Activated CD4-positive, alpha-beta T cell treated with anti-CD3 and anti-CD28 coated beads, Interleukin-2, amount 50 U/mL, for 16 hours (primary cell): ENCODE results near the gene SPACA5B.
"Not testable (repeated sequence)": the region's sequence is repeated elsewhere in the genome, so short reads cannot be mapped to it uniquely, and the experiment has no call there.

Experiments
- DNase-seq: peaks from one replicate; pipeline ENCODE4 v3.0.0-alpha.2; 2020

The SPACA5B gene

GRCh38 chrX:48130326-48130725, at the start of gene SPACA5B:
TSS of gene SPACA5B (plus strand) at chrX:48130626. CDS start at chrX:48130688, 62 bp downstream.
- not testable (repeated sequence) for DNase-seq

GRCh38 chrX:48083212-48083611, 47.2 kb upstream of the SPACA5B start:
- peak; percentile 37 for DNase-seq

DNA sequence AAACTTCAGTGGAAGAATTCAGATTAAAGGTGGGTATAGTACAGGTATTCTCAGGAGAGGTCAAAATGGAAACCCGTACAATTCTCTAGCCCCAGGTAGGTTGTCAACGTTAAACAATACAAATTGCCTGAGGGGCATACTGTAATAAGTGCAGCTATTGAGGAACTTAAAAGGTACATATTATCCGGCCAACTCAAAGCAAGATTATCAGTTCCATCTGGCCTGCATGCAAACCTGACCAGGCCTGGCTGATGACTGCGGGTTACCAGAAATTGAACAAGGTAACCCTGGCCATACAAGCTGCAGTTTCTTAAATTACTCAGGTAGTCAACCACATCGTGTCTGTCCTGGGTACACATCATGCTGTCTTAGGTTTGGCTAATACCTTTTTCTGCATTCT, 46.7 kb upstream of the SPACA5B start:
- DNase-seq: no peak

DNA sequence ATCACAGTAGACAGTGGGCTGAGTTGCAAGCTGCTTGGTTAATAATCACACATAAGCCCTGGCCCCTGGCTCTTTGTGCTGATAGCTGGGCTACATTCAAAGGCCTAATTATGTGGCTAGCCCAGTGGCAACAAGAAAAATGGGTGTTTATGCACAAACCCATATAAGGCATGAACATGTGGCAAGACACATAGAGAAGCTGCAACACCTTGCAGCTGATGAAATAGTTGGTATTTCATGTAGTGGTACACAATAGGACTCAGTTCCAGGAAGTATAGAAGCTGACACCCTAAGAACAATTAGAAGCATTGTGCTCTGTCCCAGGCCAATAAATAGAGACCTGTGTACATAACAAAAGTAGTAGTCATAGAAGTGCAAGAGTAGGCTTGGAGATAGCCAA, 44.3 kb upstream of the SPACA5B start:
- no peak for DNase-seq

DNA sequence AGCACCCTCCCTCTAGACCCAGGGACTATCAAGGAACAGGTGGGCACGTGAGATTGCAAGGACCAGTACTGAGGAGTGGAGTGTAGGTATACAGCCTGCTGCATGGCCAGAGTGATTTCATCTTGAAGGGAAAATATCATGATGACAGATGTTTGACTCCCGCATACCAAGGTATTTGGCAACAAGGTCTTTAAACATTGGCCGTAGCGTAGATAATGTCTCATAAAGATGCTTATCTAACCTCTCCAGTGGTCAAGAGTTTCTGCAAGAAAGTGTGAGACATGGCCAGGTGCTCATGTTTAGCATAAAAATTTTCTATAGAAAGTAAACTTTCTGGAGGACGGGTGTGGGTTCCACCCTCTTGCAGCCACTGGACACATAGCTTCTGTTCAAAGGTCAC, 40.3 kb upstream of the SPACA5B start:
- no peak for DNase-seq

- not testable (repeated sequence) for DNase-seq
Observed at GRCh38 chrX:48092558-48092957, 37.9 kb upstream of the SPACA5B start.

DNA sequence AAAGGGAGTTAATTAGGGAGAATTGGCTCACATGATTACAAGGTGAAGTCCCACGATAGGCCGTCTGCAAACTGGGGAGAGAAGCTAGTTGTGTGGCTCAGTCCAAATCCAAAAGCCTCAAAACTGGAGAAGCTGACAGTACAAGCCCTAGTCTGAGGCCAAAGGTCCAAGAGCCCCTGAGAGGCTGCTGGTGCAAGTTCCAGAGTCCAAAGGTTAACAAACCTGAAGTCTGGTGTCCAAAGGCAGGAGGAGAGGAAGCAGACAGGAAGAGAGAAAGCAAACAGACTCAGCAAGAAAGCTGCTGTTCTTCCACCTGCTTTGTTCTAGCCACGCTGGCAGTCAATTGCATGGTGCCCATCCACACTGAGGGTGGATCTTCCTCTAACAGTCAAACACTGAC, 29.0 kb upstream of the SPACA5B start:
- DNase-seq: no peak

GRCh38 chrX:48102874-48103374, 27.5 kb upstream of the SPACA5B start:
- DNase-seq: no peak

DNA sequence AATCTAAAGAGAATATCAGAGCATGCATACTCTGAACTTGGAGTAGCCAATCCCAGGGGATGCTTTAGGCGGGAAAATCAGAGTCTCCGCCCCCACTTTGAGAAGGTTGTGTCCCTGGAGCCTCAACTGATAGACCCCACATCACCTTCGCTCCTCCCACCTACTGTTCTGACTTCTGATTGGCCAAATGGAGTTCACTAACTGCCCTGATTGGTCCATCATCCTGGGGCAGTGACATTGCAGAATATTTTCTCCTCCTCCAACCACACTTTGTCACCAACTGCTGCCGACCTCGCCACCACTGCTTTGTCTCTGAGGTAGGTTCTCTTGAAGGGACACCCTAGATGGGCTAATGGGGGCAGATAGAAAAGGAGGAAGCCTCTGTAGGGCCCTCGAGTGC, 22.7 kb upstream of the SPACA5B start:
- DNase-seq: no peak

DNA sequence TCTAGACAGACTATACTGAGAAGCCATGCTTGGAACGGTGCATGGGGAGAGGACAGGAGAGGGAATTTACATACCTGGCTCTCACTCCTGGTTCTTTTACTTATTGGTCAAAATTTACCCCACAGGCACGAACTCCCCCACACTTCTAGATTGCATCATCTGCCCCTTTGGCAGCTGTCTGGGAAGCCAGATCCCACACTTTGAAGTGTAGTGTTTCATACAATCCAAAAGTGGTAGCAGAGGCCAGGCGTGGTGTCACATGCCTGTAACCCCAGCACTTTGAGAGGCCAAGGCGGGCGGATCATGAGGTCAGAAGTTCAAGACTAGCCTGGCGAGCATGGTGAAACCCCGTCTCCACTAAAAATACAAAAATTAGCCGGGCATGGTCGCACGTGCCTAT, 5.1 kb upstream of the SPACA5B start:
- DNase-seq: not testable (repeated sequence)

- not testable (repeated sequence) for DNase-seq
Observed at GRCh38 chrX:48132308-48132844, 1.9 kb downstream of the SPACA5B start.

DNA sequence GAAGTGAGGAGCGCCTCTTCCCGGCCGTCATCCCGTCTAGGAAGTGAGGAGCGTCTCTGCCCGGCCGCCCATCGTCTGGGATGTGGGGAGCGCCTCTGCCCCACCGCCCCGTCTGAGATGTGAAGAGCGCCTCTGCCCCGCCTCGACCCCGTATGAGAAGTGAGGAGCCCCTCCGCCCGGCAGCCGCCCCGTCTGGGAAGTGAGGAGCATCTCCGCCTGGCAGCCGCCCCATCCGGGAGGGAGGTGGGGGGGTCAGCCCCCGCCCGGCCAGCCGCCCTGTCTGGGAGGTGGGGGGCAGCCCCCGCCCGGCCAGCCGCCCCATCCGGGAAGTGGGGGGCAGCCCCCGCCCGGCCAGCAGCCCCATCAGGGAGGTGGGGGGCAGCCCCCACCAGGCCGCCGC, 8.7 kb downstream of the SPACA5B start:
- DNase-seq: not testable (repeated sequence)

DNA sequence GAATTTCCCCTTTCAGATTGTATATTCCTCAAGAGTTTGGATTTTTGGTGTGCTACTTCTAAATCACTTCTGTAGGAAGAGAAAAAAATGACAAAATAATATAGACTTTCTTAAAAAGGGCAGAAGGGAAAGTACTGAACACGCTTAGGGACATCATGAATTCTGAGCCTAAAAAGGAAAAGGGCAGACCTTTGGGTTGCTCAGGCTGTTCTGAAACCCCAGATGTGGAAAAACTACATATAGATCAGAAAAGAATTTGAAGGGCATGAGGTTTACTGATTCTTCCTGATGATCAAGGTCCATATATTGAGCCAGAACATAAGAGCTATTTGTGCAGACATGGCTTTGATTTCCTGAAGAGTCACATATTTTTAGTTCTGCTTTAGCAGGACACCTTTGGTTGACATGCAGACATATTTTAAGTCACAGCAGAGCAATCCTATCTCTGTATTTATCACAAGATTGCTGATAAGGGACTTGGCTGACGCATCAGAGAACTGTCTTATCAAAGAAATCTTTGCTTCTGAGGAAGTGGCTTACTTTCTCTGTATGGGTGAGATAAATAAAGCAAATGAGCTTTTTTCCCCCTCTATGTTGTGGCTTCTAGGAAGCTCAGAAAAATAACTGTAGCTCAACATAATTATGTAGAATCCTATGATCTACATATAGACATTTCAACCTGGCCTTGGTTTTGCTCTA, 11.5 kb downstream of the SPACA5B start:
- DNase-seq: not testable (repeated sequence)

- DNase-seq: peak; percentile 10
Observed at GRCh38 chrX:48142697-48143096, 12.3 kb downstream of the SPACA5B start.

DNA sequence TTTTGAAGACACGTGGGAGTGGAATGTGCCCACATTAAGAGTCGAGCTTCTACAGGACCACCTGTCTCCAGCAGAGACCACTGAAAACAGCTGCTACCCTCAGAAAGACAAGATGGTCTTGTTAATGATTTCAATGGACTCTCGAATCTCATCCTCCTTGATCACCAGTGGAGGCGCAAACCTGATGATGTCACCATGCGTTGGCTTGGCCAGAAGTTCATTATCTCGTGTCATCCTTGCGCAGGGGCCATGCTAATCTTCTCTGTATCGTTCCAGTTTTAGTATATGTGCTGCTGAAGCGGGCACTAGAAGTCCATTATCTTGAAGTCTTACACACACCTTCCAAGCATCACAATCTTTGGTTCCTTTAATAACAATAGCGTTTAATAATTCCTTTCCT, 23.3 kb downstream of the SPACA5B start:
- DNase-seq: no peak

DNA sequence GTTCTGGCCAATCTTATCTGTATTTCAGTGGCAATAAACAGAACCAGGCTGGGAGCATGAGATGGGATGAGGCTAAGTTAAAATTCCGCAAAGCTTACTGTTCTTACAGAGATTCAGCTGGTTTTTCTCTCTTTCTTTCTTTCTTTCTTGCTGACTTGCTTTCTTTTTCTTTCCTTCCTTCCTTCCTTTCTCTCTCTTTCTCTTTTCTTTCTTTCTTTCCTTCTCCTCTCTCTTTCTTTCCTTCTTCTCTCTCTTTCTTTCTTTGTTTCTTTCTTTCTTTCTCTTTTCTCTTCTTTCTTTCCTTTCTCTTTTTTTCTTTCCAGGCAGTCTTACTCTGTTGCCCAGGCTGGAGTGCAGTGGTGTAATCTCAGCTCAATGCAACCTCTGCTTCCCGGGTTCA, 24.4 kb downstream of the SPACA5B start:
- DNase-seq: no peak

- no peak for DNase-seq
Observed at GRCh38 chrX:48156014-48156413, 25.6 kb downstream of the SPACA5B start.

GRCh38 chrX:48165241-48165640, 34.8 kb downstream of the SPACA5B start:
- DNase-seq: no peak

DNA sequence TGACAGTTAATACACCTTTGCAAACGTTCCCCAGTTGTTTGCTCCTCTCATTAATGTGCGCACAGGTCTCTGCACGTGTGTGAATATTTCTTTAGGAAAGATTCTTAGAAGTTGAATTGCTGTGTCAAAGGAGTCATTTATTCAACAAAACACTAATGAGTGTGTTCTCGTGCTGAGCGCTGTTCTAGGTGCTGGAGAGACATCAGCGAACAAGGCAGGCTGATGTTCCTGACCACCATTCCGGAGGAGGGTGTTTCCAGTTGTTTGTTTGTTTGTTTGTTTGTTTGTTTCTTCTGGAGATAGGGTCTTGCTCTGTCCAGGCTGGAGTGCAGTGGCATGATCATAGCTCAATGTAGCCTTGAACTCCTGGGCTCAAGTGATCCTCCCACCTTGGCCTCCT, 35.9 kb downstream of the SPACA5B start:
- not testable (repeated sequence) for DNase-seq

GRCh38 chrX:48179691-48180090, 49.3 kb downstream of the SPACA5B start:
- DNase-seq: no peak

- no peak for DNase-seq
Observed at GRCh38 chrX:48180811-48181210, 50.4 kb downstream of the SPACA5B start.

GRCh38 chrX:48181882-48182281, 51.5 kb downstream of the SPACA5B start:
- DNase-seq: not testable (repeated sequence)
